ENCODE results near the gene TRERF1.

Gene TRERF1

DNA sequence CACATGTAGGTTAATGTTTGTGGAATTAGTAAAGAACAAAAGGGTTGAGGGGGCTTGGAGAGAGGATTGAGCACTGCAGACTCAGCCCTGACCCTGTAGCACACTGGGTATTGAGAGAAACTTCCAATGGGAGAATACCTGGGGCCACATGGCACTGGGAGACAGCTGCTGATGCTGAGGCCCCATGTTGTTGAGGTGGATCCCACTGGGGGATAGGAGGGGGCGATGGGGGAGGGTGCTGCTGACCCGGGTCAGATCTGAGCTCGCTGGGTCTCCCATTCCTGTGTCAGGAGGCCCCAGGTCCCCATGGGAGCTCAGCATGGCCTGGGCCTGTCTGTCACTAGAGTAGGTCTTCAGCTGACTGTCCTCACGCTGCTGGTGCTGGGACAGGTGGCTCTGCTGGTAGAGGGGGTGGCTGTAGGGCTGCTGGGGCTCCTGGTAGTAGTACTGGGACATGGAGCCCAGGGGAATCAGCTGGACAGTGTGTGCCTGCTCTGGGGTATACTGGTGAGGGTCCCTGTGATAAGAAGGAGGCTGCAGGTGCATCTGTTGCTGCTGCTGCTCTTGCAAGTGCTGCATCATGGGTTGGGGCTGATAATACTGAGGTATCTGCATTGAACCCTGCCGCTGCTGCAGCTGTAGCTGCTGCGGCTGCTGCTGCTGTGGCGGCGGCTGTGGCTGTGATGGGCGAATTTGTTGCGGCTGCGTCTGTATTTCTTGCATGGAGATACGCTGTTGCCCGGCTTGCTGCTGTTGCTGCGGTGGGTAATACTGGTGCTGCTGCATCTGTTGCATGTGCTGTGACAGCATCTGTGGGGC lies 183.5 kb downstream of the TRERF1 start:
- DNase-seq: no peak

DNA sequence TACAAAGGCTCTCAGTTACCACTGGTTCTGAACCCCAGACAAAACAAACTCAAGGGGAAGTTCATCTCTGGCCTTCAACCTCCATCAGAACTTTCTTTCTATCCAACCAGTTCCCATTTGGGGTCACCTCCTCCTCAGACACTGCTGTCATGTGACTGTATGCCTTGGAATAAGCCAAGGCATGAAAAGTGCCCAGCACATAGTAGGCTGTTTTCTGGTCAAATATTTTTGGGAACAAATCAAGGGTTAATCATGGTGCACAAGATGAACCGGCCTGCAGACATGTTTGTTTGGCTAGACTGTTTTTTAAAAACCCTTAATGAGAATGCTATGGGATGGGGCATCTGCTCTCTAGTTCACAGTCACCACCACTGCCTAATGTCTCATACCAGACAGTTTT lies 185.2 kb downstream of the TRERF1 start:
- no peak for DNase-seq

DNA sequence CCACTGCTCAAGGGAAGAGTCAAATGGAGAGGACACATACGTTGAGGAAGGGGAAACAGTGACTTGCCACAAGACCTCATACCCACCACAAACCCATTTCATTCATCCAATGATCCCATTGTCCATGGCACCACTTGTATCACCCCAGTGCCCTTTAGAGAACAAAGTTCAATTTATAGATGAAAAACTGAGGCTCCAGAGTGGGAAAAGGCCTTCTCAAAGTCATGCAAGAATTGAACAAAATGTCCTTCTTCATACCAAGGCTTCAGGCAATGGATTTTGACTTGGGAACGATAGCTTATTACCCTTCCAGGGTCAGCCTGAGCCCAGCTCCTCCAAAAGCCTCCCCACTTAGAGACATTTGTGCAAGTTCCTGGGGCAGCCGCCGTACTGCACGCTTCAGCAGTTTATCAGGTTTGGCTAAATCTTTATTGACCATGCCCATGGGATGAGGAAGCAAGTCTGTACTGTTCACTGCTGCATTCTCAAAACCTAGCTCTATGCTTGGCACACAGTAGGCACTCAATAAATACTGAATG lies 186.8 kb downstream of the TRERF1 start:
- DNase-seq: no peak

DNA sequence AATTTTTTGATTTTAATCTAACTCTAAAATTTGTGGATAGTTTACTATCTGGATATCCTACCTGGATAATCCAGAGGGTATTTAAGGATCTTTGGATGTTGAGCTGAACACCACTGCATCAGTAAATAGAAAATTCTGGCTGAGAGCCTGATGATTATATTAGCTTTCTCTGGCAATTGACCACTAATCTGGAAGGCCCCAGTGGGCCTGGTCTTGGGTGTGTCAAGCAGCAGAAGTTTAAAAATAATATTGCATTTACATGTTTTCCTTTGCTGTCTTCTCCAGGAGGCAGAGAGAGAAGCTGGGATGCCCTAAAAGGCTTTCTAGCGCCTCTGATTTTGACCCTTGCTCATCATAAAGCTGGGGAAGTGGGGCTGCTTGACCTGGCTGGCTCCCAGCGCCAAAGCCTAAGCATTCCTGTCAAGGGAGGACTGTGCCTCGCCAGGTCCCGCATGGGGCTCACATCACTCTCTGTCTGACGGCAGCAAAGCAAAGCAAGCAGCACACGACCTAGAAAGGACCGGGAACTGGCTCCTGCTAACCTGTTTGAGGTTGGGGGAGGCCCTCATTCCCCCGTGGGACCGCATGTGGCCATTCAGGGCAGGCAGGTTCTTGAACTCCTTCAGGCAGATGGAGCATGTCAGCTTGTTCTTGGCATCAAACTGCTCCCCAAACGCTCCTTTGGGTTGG lies 187.4 kb downstream of the TRERF1 start:
- DNase-seq: no peak

DNA sequence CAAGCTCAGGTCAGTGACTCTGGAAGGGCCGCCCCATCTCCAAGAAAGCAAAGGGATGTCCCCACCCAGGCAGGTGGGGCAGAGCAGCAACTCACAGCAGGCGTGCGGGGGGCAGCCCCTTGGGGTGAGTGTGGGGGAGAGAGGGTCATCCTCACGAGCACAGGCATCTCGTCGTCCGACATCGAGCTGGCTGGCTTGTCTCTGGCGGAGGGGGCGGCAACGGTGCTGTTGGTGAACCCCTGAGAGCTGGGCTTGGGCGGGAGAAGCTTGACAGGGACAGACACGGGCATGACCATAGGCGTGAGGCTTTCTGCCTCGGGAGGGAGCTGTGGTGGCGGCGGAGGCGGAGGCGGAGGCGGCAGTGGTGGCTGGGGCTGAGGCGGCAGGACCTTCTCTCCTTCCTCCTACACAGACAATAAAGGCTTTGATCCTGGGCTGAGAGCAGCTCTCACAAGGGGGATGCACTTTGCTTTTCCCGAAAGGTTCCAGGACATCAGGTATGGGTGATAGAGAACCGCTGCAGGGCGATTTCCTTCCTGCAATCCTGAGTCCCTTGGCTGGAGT lies 188.5 kb downstream of the TRERF1 start:
- DNase-seq: no peak

DNA sequence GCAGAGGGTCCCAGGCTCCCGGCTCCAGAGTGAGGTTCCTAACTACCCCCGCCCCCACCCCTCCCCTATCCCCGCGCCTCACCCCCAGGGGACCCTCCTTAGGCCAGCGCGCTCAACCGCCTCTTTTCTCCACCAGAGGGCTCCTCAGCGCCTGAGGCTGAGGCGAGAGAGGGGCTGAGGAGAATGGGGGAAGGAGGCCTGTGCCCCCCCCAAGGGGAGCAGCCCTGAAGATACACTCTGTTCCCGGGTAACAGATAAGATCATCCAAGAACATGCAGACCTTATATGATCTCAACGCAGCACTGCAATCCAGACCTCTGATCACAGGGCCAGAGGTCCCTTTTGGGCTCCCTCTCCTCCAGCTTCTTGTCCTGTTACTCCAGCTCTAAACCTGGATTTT lies 190.8 kb downstream of the TRERF1 start:
- peak; percentile 32 for DNase-seq

DNA sequence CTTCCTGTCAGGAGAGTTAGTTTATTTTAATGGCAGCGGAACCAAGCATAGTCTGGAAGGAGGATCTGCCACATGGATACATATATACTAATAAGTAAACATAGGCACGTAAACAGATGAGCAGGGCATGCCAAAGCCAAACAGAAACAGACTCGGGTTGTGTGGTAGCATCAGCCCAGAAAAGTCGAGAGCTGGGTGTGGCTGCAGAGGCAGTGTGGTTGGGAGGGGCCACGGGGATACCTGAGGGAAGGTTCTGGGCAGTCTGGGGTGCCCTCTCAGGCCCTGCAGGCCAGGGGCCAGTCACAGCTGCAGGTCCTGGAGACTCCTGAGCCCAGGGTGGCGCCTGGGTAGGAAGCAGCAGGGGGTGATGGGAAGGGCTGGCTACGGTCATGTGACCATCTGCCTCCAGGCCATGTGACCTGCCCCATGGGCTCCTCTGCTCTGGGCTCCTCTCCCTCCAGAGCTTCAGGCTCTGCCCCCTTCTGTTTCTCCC lies 191.3 kb downstream of the TRERF1 start:
- no peak for DNase-seq

DNA sequence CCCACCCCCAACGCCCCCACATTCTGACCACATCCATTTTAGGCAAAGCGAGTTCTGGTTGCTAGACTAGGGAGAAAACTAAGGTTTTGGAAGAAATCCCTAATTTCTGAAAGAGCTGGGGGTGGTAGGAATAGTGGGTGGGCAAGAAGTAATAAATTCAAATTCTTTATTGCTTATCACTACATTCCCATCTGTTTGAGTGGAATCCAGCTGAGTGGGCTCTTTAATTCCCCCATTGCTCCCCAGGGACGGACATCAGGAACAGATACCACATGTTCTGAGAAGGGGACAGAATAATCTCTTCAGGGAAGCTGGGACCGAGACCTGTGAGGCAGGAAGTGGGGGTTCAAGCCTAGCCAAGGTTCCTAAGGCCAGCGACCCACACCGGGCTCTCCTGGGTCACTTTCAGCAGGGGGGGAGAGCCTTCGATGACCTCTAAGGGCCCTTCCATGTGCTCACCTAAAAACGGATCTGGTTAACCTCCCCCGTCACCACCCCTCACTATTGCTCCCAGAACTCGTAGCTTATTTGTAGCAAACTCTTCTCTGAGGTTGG lies 191.8 kb downstream of the TRERF1 start:
- no peak for DNase-seq

DNA sequence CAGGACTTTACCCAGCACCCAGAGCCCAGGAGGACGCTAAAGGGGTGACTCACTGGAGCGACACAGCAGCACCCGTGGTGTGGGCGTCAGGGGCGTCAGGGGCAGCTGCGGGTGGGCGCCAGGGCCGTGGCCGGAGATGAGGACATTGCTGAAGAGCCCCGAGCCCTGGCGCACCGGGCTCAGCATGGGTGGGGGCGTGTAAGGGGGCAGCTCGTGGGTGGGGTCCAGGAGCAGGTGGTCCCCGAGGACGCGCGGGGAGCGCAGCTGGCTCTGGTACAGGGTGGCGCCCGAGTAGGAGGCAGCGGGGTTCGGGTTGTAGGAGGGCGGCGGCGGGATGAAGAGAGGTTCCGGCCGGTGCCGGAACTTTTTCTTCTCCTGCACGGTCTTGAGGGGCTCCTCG lies 192.4 kb downstream of the TRERF1 start:
- no peak for DNase-seq

DNA sequence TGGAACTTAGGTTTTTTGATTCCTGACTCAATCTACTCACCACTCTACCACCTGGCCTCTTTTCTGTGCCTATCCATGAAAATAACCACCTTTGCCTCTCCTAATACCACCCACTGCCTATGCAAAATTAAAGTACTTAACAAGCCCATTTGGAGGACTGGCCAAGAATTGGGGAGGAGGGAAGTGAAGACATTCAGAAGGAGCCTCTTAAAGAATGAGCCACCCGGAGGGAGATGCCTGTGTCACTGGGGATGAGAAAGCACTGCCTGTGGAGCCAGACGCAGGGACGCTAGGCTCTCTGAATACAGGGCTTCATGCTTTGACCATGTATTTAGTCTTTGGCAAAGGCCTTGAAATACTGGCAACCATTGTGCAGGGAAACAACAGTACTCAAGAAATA lies 194.1 kb downstream of the TRERF1 start:
- no peak for DNase-seq

DNA sequence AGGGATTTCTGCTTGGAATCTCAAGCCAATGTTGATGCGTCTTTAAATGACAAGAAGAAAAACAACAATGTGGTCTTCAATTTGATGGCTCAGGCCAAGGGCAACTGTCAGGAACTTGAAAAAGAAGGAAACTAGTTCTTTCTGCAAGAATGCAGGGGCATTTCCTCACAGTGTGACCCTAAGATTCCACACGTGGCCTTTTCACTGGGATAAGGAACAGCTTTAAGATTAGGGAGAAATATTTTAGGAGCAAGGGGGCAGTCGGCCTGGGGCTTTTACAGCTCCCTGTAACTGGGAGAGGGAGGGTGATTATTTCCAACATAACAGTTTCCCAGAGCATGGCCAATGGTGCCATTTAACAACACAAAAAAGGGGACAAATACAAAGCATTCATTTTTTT lies 194.7 kb downstream of the TRERF1 start:
- no peak for DNase-seq

DNA sequence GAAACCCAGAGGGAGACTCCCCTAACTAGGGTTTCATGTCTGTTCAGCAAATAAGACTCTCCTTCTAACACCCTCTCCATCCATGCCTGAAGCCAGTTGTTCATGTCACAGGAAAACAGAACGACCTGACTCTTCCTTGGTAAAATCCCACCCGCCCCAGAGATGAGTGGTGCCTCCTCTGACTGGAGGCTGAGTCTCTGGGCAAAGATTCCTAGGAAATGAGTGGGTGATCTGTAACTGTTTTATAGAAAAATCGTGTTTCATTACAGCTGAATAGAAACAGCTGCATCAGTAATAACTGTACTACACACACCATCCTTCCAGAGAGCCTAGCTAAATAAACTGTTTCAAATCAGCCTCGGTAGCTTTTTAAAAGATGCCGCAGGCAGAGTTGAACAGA lies 196.7 kb downstream of the TRERF1 start:
- no peak for DNase-seq

DNA sequence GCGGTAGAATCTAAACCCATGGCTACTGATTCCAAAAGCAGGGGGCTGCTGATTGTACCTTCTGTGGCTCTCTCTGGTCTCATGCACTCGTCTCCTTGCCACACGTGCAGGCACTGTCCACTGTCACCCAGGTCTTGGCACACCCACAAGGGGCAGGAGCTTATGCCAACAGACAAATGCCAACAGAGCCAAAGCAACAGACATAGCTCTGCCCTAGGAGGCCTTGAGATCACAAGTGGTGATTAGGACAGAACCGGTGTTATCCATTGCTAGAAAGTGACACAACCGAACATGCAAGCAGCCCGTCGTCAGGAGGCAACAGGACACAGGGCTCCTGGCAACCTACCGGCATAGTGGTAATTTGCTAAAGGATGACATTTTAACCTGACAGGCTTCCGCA lies 197.2 kb downstream of the TRERF1 start:
- no peak for DNase-seq

DNA sequence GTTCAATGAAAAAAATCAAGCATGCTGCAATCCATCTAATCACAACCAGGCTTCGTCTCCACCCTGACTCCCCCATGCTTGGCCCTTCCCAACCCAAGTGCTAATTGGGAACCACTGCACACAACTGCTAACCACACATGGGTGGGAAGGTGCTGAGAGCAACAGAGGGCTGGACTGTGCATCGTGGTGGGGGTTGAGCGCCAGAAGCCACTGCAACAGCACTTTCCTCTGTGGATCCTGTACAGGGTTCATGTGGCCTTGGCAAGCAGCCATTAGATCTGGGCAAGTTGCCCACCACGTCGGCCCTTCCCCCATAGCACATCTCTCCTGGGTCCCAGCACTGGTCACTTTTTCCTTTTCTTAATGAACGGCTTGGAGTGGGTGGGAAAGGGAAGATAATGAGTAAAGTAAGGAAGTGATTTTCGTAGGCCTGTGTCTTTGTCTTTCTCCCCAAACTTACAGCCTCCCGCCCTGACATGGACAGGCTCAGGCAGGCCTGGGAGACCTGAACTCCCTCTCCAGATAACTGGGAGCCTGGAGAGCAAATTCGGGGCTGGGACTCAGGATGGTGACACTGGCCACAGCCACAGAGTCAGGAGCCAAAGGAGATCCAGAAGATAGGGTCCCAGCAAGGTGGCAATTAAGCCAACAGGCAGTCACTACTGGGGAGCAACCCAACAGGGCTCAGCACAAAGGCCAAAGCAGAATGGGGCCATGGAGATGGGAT lies 199.7 kb downstream of the TRERF1 start:
- DNase-seq: no peak

DNA sequence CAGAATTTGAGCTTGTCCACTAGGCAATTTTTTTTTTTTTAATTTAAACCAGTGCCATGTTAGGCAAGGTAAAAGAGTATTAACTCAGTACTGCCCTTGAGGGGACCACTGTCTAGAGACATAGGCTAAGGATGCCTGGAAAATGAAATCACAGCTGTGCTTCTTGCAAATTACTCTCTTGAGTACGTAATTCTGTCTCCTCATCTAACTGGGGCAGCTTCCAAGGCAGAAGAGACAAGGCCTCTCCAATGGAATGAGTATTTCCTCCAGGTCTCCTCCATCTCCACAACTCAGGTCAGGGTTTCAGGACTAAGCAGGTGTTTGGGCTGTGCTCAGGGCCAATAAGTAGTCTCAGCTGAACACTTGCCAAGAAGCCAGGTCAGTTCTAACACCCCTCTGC lies 200.2 kb downstream of the TRERF1 start:
- DNase-seq: no peak

DNA sequence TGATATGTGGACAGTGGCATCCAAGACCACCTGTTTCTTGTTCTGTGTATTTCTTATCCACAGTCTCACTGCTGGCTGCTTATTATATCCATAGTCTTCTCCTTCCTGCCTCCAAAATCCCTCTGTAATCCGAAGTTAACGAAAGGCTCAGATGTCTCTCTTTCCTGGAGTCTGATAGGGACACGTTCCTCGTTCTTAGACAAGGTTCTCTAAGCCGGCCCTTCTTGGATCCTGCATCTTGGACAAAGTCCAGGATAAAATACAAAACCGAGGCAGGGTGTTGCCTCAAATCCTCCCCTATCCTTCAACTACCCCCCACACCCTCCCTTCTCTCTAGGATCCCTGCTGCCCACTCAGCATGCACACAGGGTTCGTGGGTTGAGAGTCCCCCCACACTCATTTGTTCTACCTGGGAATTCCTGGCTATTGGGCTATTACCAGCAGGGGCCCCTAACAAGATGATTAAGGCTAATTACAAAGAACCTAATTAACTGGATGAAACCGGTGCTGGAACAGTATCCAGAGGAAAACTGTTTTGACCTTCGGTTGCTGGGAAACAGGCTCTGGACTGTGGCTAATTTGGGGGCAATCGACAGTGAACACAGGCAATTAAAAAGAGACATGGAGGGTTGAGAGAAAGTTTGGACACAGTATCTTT lies 201.3 kb downstream of the TRERF1 start:
- DNase-seq: no peak

DNA sequence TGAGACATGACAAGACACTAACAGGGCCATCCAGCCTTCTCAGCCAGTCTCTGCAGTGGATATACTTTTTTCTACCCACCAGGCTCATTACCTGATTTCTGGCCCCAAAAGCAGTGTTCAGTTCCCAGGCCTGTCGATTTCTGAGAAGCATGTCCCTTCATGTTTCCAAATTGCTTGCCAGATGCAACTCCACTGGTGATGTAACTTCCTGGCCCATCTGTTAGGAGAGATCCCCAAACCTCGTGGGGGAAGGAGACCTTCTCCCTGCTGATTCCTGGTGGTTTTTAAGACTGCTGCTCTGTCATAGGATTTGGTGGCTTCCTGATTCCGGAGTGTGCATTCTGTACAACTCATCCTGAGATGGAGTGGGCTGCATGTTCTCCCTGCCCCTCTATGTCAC lies 202.4 kb downstream of the TRERF1 start:
- DNase-seq: no peak

DNA sequence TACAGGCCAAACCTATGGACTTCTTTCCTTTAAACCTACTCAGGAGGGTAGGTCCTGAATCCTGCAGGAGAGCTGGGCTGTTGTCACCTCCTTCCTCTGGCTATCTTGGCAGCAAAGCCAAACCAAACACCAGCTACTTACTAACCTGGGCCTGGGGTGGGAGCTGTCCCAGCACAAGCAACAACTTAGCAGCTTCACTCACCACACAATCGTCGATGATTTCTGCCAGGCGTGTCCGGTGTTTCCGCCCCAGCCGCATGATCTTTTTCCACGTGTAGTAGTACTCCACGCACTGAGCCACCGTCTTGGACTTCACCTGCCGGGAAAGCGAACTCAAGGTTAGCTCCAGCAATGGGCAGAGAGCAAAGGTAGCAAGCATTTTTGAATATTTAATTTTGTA lies 208.7 kb downstream of the TRERF1 start:
- no peak for DNase-seq

DNA sequence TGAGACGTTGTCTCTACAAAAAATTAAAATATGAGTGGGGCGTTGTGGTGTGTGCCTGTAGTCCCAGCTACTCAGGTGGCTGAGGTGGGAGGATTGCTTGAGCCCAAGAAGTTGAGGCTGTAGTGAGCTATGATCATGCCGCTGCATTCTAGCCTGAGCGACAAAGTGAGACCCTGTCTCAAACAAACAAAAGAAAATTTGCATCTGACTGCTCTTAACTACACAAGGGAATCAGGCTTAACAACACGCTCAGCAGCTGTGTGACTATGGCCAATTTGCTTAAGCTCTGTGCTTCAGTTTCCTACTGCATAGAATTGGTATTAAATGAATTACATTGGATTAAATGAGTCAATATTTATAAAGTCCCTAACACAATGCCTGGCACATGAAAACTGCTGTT lies 209.8 kb downstream of the TRERF1 start:
- DNase-seq: no peak

DNA sequence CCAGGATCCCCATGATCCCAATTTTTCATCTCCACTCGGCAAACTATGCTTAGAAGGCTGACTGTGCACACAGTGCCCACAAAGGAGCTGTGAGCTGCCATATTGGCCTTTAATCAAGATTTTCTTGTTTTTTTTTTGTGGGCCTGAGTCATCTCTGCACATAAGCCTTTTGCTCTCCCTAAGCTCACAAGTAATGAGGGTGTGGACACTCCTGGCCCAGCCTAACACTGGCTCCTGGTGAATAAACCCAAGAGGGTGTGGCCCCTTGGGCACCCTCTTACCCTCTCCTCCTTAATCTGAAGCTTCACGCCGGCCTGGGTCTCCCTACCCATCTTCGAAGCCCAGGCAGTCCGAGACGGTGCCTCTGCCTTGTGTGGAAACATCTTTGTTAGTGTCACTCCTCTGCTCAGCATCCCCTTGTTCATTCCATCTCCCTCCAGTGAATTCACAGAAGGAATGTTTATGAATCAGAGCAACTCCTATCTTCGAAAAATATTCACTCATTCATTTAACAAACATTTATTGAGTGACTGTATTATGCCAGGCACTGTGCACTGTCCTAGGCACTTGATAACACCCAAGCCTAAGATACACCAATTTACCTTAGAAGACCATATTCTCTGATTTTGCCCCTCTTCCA lies 211.9 kb downstream of the TRERF1 start:
- no peak for DNase-seq

DNA sequence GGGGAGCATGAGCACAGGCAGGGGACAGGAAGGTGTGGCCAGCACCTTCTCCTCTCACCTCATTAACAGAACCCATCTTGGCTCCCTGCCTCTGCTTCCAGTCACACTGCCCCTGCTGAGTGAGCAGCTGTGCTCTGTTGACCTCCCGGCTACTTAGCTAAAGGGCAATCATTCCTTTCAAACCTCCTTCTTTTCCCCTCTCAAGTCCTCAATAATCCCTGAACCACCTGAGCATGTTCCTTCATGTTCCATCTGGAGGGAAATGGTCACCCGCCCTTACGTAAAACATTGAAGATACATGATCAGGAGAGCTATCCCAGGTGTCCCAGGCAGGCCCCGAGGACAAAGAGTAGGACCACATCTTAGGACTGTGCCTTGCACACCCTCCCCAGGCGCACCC lies 212.4 kb downstream of the TRERF1 start:
- no peak for DNase-seq

DNA sequence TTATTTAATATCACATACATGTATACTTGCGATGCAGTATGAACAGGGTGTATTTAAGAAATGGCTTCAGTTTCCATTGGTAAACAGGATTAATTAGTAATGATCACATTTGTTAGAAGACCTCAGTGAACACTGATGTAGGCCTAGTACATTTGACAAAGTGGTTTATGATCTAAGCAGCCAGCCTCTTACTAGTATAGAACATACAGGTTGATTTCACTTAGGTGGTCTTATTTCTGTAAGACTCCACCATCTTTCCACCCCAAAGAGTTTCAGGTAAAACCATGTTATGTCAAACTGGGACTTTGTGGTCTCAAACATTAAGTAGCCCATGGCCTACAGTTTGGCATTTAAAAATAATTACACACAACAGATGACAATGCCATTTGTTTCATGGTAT lies 213.9 kb downstream of the TRERF1 start:
- DNase-seq: no peak

Data from CD4-positive, alpha-beta T cell treated with Interleukin-21 for 1 hour (primary cell).